GM15510 (cell line): Measurements from ENCODE around the gene PRKCZ.

Experiments used
- POLR2A ChIP-seq: IDR thresholded peaks from 3 replicates; pipeline ENCODE4 v1.6.1; 2011; ENCODE audit warnings: borderline replicate concordance; ENCODE audit not compliant: insufficient read length; ENCODE audit errors: extremely low read depth

Gene PRKCZ

DNA sequence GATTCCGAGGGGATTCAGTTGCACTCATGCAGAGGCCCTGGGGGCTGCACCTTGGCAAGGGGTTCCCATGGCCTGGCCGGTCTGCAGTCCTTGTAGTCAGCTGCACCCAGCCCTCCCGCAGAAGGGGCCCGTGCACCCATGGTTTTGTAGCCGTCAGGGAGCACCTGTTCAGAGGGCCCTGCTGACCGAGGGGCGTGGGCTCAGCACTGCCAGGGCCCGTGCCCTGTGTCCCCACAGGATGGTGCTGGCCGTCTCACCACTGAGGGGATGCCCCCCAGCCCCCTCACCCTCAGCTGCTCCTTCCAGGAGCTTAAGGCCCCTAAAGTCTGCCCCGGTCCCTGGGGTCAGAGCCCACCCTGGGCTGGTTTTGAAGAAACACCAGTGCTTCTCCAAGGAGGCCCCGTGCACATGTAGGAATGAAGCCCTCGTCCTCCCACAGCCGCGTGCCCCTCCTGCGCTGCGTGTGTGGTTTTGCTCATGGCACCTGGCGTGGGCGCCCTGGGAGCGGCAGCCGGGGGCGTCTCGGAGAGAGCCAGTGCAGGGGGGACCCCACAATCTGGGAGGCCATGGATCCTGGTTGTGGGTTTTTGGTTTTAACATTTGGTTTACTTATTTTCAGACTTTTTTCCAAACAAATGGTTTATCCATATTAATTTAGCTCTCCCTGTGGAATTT, 40.1 kb downstream of the PRKCZ start:
- TF ChIP-seq POLR2A: no peak

DNA sequence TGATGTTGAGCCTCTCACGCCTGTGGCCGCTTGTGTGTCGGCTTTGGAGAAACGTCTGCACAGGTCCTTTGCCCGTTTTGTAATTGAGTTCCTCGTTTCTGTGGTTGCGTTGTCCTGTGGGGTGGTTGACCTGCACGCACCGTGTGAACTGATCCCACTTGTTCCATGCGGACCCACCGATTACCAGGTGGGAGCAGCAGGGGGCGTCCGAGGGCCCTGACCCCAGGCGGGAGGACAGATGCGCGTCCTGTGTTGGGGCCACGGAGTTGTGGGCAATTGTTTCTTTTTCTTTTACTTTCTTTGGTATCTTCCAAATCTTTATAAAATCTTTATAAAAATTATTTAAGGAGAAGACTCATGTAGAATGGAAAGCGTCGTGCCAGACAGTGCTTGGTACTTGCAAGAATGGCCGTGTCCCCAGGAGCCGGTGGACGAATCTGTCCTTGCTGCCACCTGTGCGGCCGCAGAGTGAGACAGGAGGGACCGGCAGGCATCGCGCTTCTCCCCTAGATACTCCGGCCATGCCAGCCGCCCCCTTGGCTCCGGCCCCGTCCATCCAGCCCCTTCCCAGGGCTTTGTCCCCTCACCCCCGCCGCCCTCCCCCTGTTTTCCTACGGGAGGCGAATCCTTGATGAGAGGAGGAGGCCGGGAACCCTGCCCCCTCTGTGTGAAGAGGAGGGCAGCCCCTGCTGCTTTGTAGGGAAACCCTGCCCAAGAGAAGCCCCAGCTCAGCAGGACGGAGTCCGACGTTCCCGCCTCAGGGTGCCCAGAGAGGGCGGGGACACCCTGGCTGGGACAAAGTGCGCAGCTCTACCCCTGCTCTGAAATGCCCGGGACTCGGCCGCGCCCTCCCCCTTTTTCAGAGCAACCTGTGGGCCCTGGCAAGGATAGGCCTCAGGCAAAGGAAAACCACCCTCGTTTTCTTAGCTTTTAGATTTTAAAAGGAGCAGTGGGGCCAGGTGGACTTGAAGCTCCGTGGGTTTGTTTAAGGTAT, 41.7 kb downstream of the PRKCZ start:
- no peak for TF ChIP-seq POLR2A

DNA sequence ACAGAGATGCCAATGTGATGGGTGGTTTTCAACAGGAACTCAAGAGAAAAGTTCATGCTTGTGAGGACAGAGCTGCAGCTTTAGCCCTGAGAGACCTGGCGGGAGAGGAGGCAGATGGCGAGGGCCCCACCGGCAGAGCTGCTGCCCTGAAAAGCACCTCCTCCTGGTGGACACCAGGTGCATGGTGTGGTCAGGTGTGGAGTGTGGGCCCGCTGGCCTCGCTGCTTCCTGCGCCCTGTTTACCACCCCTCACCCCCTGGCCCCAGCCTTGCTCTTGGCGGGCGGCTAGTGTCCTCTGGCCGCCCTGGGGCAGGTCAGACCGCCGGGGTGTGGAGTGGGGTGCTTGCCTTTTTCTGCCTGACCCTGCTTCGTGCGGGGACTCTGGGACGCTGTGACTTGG, 42.8 kb downstream of the PRKCZ start:
- no peak for TF ChIP-seq POLR2A

DNA sequence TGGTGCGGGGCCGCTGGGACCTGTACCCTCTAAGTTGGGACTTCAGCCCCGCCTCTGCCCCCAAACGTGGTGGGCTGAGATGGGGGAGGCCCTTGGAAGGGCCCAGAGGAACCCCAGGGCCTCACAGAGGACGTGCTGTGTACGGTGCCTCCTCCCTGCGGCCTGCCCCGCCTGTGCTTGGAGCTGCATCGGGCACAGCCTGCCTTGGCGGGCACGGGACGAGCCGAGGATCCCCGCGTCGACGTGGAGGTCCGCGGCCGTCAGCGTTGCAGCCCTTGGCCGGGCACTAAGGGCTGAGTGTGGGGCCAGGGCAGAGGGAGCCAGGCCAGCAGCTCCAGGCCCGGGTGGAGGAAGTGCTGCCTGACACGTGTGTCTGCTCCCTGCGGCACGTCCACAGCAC, 43.4 kb downstream of the PRKCZ start:
- no peak for TF ChIP-seq POLR2A

DNA sequence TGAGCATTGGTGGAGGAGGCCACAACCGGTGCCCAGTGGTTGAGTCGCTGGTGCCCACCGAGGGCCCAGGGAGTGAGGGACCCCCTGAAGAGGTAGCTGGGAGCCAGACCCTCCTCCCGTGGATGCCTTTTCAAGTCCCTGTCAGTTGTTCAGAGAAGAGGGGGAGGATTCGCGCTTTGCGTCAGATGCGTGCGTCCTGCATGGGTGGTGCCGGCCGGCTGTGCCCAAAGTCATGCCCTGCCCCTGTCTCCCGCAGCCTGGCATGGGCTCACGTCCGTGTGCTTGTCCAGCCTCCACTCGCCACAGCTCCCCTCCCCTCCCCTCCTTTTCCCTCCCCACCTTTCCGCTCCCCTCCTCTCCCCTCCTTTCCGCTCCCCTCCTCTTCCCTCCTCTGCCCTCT, 45.2 kb downstream of the PRKCZ start:
- no peak for TF ChIP-seq POLR2A

DNA sequence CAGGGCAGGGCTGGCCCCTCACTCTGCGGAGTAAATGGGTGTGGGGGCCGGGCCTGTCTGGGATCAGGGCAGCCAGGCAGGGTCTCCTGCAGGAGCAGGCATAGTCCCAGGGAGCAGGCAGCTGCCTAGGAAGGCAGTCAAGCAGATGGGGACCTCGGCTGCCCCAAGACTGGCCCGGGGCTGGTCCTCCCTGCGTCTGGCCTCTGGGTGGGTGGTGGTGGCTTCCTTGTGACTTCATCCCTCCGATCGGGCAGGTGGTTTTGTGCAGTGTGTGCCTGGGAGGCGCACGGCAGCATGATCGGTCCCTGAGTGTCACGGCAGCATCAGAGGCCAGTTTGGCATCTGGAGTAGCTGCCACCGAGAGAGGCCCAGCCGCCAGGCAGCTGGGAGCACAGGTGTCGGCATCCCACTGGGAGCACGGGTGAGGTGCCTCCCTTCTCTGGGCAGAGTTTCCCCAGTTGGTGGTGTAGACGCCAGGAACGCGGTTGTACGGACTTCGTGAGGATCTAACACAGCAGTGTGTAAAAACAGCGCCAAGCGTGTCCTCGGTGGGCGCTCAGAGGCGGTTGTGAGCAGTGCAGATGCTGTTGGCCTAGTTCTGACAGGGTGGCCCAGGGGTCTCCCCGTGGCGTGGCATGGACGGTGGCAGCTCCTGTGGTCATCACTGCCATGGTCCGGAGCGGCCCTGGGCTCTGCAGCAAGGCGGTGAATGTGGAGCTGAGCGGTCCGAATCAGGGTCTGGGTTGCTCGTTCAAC, 45.9 kb downstream of the PRKCZ start:
- no peak for TF ChIP-seq POLR2A

DNA sequence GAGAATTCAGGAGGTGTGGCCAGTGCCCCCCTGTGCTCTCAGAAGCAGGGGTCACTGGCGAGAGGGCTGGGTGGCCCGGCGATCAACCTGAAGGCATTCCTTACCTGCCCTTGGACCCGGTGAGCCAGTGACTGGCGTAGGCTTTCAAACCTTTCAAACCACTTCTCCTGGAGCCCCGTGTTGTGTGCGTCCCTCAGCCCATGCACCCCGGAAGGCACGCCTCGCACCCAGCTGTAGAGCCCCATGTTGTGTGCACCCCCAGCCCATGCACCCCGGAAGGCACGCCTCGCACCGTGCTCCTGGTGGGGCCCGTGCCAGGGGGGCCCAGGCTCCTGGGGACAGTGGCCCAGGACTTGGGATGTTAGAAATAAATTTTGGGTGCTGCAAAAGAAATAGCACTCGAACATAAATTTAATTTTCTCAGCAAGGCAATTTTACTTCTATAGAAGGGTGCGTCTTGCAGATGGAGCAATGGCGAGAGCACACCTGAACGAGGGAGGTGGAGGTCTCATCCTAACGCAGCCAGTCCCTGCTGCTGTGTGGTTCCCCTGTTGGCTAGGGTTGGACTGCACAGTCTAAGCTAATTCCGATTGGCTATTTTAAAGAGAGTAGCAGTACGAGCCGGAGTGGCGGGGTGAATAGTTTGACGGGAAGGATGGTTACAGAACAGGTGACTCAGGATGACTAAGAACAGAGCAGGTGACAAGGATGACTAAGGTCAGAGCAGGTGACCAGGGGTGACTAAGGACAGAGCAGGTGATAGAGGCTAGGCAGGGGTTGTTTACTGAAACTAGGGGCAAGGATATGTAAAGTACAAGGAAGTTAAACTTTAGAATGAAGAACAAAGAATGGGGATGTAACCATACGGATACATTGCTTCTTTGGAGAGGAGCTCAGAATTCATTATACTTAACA, 47.4 kb downstream of the PRKCZ start:
- no peak for TF ChIP-seq POLR2A

DNA sequence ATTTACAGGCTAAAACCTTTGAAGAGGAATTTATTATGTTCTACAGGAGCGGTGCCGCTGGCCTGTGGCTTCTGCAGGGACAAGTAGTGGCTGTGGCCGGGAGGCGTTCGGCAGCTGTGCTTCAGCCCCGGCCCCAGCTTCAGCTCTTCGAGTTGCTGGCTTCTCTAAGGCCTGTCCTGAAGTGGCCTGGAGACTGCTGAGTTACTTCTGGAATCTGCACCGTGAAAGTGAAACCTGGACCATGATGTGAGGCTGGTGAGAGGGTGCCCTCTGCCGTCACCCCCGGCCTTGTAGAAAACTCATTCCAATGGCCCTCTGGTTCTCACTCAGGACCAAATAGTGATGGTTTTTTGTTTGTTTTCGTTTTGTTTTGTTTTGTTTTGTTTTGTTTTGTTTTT, 48.1 kb downstream of the PRKCZ start:
- TF ChIP-seq POLR2A: no peak

DNA sequence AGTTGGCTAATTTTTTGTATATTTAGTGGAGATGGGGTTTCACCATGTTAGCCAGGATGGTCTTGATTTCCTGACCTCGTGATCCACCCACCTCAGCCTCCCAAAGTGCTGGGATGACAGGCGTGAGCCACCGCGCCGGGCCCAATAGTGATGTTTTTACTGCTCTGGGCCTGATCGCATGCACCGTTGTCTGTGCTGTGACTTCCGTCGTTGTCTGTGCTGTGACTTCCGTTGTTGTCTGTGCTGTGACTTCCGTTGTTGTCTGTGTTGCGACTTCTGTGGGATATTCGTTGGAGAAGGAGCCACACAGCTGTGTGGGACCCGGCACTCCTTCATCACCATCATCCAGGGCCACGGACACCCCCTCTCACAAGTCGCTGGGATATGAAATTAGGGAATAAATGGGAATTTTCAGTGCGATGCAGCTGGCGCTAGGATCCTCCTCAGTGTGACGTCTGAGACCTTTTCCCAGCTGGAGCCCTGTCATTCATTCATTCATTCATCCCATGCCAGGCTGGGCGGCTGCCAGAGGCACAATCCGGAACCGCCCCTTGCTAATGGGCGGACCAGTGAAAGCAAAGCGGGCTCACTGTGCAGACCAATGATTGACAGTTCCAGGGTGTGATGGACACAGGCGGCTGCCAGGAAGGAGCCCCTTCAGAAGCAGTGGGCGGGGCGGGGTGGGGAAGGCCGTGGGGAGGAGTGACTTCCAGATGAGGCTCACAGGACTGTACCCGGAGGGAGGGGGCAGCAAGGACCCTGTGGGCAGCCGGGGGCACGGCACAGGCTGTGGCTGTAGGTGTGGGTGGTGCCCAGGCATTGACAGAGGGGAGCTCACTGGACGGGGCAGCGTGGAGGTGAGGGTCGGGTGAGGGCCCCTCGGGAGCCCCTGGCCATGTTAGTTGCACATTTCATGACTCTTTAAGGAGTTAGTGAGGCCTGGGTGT, 48.9 kb downstream of the PRKCZ start:
- TF ChIP-seq POLR2A: no peak

DNA sequence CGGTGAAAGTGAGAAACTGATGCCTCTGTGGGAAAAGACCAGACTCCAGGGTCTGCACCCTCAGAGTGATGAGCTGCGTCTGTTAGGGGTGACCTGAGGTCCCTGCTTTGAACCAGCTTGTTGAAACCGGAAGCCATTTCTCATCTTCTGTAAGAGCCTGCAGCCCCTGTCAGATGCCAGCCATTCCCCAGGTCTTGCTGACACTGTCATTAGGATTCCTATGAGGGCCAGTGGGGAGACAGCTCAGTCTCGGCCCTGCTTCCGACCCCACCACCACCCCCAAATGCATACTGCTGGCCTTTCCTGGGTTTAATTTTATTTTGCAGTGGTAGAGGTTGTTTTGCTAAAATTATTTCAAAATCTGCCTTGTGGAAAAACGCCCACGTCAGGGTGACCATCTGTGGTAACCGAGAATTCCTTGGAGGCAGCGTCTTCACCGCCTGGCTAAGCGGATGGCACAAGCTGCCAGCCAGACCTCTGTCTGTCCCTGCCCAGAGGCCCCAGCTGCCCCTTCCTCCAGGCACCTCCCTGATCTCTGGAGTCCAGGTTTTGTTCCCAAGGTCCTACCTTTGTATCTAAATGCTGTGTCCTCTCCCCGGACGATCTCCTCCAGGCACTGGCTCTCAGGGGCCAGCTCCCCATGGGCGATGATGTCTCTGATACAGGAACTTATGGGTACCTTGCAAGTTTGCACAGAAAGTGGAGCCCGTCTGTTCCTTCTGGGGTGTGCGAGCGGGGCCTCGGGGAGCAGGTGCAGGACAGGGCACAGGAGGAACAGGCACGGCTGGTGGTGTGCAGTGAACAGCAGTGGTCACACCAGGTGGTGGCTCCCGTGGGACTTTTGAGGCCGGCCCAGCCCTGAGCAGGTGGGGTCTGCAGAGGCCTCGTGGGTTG, 49.9 kb downstream of the PRKCZ start:
- no peak for TF ChIP-seq POLR2A

DNA sequence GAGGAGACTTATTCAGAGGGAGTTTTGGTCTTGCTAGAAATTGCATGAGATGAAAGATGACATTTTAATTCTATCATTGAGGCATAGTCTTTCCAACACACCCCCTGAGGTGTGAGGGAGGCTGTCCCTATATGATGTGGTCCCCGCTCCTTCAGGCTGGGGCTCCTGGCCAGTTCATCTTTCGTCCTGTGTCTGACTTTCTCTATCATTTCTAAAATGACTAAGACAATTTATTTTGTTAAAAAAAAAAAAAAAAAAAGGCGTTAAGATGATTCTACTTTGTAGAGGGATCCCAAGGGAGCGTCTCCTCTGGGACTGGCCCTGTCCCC, 50.5 kb downstream of the PRKCZ start:
- TF ChIP-seq POLR2A: no peak

DNA sequence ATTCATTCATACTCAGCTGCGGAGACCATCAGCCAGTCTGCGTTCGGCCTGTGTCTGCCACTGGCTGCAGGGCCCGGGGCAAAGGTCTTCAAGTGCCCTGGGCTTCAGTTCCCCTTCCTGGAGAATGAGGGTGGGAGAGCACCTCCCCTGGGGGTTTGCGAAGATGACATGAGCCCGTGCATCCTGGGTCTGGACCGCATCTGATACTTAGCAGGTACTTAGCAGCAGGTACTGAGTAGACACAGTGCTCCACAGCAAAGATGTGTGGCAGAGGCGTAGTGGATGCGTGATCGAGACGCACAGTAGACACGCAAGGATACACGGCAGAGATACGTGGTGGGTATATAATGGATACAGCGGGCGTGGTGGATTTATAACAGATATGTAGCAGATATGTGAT, 51.3 kb downstream of the PRKCZ start:
- TF ChIP-seq POLR2A: no peak

DNA sequence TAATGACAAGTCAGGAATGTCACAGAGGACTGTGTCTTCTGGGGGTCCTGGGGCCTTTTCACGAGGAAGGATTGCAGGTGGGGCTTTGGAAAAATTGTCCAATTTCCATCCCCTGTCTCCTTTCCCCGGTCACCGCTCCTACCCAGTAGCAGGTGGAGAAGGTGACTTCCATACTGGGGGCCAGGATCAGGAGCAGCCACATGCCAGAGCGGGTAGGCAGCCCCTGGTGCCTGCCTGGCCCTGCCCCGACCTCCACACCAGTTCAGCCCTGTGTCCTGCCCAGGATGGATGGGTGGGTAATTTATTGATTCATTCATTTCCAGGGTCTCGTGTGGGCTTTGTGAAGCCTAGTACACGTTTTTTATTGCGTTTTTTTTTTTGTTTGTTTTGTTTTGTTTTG, 51.7 kb downstream of the PRKCZ start:
- TF ChIP-seq POLR2A: no peak

DNA sequence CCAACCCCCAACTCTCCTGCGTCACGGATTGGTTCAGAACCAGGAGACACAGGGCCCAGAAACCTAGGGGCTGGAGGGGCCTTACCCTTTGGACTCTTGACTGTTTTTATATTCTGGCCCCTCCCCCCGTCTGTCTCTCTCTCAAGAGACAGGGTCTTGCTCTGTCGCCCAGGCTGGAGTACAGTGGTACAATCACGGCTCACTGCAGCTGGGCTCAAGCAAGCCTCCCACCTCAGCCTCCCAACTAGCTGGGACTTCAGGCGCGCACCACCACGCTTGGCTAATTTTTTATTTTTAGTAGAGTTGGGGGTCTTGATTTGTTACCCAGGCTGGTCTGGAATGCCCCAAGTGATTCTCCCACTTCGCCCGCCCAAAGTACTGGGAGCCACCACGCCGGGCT, 52.5 kb downstream of the PRKCZ start:
- no peak for TF ChIP-seq POLR2A
